NCI-H226 (cell line): ENCODE measurements around the gene EEIG1.

Experiments used
- DNase-seq: peaks from one replicate; pipeline ENCODE4 v3.0.0-alpha.2; 2015

Gene EEIG1

DNA sequence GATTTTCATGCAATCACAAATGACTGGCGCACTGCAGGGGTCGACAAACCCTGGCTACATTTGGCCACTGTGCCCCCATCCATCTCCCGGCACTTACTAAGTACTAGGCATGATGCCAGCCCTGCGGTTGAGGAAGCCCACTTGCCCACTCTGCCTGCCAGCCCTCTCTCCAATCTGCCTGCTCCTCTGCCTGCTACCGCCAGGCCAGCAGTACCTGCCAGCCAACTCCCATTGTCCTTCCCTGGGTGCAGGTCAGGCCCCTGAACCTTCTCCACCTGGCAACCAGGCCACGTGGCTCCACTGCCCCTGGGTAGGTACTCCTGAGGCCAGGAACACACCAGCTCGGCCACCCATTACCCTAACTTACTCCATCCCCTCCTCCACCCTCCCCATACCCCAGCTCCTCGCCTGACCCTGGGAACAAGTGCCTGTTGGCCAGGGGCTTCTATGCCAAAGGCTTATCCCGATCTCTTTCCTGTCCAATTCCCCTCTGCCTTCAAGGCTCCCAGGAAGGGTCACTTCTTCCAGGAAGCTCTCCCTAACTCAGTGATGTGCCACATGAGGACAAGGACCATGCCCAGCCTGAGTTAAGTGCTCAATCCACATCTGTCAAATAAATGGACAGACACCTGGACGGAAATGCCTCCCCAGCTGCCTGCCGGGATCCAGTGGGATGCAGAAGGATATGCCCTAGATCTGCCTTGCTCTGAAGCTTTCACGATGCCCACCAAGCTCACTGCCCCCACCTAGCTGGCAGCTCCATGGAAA, 6.6 kb downstream of the EEIG1 start:
- DNase-seq: no peak

DNA sequence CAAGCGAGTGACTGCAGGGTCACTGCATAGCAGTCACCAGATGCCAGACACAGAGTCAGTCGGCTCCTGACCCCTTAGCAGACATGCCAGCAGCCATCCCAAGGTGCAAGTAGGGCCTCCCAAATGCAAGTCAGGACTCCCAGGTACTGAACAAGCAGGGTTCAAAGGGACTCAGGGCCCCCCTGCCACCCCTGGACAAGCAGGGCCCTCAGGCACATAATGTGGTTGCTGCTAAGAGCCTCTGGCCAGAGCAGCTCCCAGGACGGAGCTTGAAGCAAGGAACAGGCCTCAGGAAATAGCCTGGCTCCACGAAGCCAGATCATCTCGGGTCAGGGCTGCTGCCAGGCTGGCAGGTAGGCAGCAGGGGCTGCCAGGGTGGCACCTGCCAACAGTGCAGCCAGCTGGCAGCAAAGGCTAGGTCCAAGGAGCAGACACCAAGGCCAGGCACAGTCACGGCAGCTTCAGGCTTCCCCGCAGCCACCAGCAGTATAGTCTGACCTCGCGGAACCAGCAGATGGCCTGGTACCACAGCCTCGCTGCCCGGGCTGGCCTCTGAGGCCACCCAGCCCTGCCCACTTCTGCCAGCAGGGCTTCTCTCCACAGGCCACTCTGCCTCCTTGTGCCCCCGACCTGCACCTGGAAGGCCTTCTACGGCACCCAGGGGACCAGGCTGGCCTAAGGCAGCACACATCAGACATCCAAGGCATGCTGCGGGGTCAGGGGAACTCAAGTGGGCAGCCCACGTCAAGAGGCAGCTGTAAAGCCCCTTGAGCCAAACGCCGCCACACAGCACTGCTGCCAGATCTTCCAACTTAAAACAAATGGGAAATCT, 7.4 kb downstream of the EEIG1 start:
- DNase-seq: no peak

DNA sequence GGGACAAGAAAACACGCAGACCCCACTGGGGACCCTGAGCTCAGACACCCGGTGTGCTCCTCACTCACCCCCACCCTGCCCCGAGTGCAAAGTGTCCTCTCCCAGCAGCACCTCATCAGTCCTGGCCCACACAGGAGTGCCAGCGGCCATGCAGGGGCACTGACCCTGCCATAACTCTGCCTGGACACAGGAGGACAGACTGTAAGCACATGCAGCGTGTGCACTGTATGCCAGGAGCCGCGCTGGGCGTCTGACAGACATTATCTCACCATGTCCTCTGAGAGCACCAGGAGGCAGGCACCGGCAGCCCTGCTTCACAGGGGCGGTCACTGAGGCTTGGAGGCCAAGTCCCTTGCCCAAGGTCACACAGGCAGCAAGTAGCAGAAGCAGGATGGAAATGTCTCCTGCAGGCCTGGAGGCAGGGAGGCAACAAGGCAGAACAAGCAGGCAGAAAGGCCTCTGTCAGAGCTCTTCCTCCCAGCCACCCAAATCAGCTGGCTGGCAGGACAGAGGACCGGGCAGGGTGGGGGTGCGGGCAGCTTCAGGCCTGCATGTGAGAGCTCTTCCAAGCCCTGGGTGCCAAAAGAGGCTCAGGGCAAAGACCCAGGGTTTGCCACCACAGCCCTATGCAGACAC, 8.4 kb downstream of the EEIG1 start:
- DNase-seq: no peak

DNA sequence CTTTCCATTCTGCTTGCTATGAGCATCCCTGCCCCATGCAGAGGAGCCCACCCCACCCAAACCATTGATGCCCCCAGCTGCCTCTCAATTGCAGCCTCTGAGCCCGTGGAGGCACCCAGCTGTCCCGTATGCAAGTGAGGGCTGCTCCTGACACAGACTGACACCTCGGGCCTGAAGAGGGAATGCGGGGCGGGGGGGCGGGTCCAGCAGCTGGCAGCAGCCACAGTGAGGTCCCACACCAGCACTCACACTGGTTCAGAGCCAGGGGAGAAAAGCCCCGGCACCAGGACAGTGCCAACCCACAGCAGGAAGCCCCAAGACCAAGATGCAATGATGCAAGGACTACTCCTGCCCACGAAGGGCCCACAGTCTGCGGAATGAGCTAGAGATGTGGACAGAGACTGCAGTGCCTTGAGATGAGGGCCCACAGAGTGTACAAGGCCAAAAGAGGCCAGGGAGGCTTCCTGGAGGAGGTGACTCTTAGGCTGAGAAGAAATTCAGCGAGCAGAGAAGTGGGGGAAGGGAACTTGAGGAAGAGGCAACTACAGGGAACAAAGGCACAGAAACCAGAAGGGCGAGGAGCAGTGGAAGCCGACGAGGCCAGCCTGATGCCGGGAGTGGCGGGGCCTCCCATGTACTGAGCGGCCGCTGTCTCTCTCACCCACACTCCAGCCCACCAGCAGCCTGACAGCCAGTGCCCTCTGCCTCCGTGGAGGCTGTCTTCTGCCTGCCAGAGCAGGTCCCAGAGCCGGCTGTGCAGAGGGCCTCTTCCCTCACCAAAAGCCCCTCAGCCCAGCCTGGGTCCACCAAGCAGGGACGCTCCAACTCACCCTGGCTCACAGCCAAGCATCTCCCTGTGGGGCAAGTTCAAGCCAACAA, 9.2 kb downstream of the EEIG1 start:
- DNase-seq: no peak

DNA sequence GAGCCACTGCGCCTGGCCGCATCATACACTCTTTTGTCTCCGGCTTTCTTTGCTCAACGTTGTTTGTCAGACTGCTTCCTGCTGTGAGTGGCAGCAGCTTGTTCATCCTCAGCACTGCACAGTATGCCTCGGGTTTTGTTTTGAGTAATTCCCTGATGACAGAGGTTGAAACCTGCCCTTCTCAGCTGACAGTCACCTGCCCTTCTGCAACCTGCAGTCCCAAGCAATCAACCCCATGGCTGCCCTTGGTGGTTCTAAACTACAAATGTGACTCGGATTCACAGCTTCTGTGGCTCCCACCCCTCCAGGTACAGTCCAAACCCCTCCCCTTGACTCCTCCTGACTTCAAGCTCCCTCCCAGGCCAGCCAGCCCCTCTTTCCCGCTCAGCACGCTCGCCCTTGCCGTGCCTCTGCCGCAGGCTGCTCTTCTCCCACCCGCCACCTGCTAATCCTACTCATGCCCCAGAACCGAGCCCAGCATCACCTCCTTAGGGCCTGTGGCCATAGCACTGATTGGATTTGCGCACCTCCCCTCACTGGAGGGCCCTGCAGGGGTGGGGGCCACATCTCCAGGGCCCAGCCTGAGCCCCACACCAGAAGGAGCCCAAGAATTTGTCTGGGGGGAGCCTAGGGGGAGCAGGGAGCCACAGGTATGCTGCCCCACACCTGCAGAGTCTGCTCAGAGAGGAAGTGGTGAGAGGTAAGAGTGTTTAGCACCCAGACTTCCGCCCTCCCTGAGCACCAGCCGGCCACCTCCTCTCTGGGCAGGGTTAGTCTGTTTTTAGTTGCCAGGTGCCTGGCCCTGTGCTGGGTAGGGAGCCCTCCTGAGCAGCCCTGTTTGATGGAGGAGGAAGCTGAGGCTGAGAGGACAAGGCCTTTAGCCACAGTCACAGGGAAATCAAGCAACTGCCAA, 10.1 kb downstream of the EEIG1 start:
- no peak for DNase-seq

DNA sequence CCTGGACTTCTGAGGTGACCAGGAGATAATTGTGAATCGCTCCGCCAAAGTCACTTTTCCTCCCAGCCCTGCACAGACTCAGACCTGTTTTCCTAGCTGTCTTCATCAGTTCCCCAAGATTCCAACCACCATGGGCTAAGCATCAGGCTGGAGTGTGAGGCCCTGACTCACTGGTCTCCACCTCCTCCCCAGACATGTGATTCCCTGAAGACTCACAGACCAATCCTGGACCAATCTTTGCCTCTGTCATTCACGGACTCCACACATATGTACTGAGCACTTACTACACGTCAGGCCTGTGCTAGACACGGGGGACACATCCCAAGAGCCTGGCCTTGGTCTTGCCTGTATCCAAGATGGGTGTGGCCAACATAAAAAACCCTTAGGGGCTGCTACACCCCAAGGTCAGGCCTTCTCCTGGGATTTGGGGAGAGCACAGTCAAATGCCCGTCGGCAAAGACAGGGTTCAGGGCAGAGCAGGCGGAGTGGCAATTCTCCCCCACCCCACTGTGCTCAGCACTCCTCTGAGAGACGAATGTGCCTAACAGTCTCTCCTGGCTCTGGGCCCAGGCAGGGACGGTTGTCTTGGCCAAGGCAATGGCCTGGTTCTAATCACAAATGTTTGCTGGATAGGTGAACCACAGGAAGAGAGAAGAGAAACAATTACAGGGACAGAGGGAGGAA, 11.9 kb downstream of the EEIG1 start:
- peak; percentile 83 for DNase-seq

DNA sequence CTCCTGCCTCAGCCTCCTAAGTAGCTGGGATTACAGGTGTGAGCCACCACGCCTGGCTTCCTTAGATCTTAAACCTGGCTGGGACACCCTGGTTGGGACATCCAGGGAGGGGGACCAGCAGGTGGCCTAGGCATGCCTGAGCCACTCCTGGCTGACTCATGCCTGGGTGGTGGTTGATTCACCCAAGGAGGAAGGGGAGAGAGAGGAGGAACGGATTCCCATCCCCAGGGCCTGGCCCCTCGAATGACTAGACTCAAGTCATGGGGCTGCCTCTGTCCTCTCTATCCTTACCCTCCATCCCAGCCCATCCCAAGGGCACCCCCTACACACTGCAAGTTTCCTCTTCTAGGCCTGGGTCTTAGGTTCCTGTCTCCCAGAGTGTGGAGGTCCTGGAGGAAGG, 12.7 kb downstream of the EEIG1 start:
- peak; percentile 49 for DNase-seq

DNA sequence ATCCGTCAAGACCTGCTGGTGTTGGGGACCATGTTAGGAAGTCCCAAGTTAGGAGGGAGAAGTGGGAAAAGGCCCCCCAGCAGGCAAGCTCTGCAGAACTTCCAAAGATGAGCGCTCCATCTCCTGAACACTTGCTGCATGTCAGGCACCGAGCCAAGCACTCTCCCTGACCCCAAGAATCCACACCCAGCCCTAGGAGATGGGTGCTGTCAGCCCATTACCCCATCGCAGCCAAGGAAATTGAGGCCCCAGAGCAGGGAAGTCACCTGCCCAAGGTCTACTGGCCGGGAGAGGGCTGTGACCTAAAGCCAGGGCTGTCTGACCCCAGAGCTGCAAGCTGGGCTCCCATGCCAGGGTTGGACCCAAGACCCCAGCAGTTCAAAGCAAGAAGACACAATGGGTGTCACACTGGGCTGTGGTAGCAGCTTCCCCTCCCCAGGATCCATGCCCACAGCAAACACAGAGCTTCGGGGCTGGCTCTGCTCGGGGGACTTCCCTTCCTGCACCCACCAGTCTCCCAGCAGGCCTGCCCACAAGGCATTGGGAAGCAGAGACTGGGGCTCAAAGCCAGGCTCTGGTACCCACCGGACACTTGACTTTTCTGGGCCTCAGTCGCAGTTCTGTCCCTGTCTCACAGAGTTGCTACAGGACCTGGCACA, 13.5 kb downstream of the EEIG1 start:
- DNase-seq: no peak

DNA sequence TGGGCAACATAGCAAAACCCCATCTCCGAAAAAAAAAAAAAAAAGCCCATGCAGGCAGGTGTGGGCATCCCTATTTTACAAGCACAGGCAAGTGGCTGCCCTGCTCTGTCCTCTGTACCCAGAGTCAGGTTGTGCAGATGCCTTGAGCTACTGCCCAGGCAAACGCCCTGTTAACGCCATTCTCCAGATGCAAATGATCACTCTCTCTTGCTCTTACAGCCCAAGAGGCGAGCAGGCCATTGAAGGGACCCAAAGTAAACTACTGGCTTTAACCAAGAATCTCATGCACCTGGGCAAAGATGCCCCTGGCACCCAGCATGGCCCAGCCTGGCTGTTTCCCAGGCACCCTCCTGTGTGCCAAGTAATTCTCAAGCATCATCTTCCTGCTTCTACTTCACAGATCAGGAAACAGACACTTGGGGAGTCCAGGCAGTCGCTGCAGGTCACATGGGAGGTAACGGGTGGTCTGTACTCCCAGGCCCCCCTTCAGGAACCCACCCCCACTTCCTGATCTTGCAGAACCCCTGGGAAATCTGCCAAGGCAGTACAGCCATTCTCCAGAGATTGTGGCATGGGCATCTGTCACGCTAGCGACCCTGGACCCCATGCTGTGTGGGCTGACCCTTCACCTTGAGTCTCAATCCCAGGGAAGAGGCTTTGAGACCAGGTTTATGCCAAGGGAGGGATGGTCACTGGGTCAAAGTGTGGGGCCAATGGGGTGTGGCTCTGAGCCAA, 14.2 kb downstream of the EEIG1 start:
- DNase-seq: no peak

DNA sequence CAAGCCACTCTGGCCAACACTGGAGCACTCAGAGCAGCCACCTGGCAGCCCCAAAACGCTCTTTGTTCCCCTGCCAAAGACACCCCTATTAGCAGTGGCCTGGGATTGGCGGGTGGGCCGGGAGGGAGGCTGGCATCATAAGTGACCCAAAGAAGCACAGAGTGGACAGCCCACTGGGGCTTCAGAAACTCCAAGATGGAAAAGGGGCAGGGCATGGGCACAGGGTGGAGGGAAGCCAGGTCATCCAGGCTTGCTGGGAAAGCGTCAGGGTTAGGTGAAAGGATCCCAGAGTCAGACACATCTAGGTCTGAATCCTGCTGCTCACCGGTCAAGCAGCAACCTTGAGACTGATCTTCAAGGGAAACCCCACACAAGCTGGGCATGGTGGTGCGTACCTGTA, 14.8 kb downstream of the EEIG1 start:
- DNase-seq: no peak

DNA sequence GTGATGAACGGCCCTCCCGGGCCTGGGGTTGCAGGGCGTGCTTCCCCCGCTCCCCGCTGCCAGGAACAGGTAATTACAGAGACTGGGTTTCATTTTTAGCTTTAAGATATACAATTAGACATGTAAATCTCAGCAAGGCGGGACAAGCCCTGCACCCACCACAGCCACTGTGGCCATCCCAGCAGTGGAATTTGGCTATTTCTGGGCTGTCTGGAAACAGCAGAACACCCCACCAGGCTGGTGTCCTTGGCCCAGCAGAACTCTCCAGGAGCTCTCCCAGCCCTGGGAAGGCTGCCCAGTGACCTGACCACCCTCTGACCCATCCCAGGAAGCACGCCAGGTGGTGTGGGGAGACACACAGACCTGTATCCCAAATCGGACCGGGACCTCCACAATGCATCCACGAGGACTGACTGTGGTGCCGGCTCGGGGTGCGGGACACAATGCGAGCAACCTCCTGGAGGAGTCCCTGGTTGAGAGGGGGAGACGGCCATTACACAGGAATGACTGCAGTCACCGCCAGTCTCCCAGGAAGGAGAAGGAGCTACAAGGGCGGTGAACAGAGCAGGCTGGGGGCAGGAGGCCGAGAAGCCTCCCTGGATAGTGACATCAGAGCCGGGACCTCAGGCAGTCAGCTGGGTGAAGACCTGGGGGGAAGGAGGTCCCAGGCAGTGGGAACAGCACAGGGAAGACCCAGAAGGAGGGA, 17.3 kb downstream of the EEIG1 start:
- no peak for DNase-seq

DNA sequence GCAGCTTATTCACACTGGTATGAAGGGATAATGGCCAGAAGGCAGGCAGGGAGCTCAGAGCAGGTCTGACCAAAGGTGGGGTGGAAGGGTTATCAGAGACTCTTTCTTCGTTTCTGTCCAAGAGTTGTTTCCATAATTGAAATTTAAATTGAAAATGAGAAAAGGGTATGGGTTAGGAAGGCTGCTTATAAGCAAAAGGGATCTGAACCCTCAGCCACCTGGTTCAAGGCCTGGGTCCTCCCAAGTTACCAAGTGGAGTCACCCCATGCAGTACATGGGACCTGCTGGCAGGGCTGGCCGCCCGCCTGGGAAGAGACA, 17.8 kb downstream of the EEIG1 start:
- DNase-seq: no peak

DNA sequence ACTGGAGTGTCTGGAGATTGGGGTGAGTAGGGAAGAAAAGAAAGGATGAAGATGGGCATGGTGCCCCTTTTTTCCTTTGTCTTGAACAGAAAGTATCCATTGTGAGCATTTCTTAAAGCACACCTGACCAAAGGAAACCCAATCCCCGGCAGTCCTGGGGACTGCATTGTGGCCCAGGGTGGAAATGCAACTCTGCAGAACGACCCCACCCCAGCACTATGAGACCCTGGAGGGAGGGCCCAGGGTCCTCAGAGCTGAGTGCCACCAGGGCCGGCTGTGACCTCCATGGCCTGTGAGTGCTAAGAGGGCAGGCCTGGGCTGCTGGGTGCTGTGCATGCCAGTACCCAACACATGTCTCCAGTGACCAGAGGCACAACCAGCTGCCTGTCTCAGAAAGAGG, 18.5 kb downstream of the EEIG1 start:
- DNase-seq: no peak

DNA sequence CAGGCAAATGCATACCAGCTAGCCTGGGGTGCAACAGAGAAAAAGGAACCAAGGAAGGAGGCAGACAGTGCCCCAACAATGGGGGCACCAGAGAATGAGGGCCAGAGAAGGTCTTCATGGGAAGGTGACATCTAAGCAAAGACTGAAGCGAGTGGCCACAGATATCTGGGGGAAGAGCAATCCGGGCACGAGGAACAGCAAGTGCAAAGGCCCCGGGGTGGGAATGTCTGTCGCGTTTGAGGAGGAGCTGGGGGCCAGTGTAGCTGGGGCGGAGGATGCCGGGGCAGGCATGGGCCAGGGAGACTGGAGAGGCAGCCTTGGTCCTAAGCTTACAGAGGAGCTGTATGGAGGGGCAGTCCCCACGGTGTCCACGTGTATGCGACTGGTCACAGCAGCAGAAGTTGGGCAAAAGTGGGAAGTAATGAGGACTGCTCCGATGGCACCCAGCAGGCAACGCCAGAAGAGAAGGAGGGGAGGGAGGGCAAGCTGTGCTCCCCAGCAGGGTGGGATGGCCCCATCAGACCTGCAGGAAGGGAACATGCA, 19.1 kb downstream of the EEIG1 start:
- DNase-seq: no peak

DNA sequence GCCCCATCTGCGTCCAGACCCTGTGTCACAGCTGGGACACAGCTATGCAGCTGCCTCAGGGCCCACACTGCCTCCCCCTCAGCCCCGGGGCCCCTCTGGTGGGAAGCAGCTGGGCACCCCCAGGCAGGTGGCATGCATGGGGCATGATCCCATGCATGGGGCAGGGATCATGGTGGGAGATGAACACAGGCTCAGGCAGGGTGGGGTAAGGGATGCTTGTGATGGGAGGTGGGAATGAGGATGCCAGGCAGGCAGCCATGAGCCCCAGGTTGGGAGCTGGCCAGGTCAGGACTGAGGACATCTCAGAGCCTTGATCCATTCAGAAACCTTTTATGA, 19.7 kb downstream of the EEIG1 start:
- no peak for DNase-seq

DNA sequence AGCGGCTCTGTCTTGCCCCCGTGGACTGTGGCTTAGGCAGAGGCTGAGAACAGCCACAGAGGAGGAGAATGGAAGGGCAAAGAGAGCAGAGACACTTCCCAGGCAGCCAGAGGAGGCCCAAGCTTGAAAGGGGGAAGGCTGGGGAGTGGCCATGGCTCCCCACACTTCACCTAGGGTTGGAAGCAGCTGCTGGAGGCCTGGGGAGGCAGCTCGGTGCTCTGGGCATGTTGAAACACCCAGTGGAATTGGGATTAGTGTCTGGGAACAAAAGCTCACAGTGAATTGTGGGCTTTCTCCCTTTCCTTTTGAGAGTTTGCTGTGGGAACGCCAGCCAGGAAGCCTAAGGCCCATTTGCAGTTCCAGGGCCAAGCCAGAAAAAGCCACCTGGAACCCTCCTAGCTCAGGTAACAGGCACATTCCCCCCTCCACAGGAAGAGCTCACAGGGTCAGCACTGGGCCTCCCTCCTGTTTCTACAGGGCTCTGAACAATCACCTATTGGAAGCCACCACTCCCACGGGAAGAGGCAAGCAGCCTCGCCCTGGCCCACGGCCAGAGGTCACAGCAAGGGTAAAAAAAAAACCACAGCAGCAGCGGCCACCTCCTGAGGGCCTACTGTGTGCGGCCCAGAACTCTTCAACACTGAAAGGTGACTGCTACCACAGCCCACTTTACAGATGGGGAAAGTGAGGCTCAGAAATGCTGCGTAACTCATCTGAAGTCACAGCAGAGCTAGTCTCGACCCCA, 20.2 kb downstream of the EEIG1 start:
- DNase-seq: no peak

DNA sequence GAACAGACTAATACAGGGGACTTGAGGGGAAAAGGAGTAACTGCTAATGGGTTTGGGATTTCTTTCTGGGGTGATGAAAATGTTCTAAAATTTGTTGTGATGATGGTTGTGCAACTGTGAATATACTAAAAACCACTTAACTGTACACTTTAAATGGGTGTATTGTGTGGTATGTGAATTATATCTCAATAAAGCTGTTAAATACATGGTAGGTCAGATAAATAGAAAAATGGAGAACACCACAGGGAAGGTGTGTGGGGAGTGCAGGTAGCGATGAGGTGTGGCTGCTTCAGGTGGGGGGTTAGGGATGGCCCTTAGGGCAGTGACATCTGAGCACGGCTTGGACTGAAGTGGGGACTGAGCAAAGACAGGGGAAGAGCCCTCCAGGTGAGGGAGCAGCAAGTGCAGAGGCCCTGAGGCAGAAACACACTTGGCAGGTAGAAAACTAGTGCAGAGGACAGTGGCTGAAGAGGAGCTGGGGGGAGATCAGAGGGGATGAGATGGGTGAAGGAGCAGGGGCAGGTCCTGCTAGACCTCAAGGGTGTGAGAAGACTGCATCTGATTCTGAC, 20.9 kb downstream of the EEIG1 start:
- DNase-seq: no peak

DNA sequence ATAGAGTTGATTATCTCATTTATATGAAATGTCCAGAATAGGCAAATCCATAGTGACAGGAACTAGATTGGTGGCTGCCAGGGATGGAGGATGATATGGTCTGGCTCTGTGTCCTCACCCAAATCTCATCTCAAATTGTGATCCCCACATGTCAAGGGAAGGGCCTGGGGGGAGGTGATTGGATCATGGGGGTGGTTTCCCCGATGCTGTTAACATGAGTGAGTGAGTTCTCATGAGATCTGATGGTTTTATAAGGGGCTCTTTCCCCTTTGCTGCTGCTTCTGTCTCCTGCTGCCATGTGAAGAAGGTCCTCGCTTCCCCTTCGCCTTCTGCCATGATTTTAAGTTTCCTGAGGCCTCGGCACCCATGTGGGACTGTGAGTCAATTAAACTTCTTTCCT, 21.4 kb downstream of the EEIG1 start:
- no peak for DNase-seq
